IPS-15b (cell line): ENCODE results near the gene POMT1.
A peak's percentile ranks its signal among the peaks of the same experiment; 100 is the strongest.

ENCODE experiments used
- H3K27me3 ChIP-seq: one replicate; pipeline ENCODE4 v1.6.1; 2013; ENCODE audit warnings: low read length; ENCODE audit not compliant: control insufficient read depth, insufficient read depth
- H3K36me3 ChIP-seq: one replicate; pipeline ENCODE4 v1.6.1; 2013; ENCODE audit warnings: low read length; ENCODE audit not compliant: control insufficient read depth, insufficient read depth
- H3K4me1 ChIP-seq: one replicate; pipeline ENCODE4 v1.6.1; 2013; ENCODE audit warnings: mild to moderate bottlenecking, low read length; ENCODE audit not compliant: control insufficient read depth, insufficient read depth
- H3K4me3 ChIP-seq: one replicate; pipeline ENCODE4 v1.5.1; 2013; ENCODE audit warnings: low read depth, low read length
- H3K9ac ChIP-seq: one replicate; pipeline ENCODE4 v1.6.1; 2013; ENCODE audit warnings: low read depth, mild to moderate bottlenecking, low read length
- H3K9me3 ChIP-seq: one replicate; pipeline ENCODE4 v1.6.1; 2013; ENCODE audit warnings: mild to moderate bottlenecking, low read length; ENCODE audit not compliant: control insufficient read depth, insufficient read depth

POMT1 gene

GRCh38 chr9:131522257-131523085 lies 19.8 kb downstream of the POMT1 start:
- no peak overlapping the region for H3K9ac ChIP-seq
- H3K4me1 ChIP-seq = no peaks in the 10 kb centered on the region
- no peaks in the 10 kb centered on the region for H3K27me3 ChIP-seq
- no peaks in the 10 kb centered on the region for H3K9me3 ChIP-seq
- H3K36me3 ChIP-seq = peaks cover 71% of the 10 kb centered on the region
- no peak overlapping the region for H3K4me3 ChIP-seq

DNA sequence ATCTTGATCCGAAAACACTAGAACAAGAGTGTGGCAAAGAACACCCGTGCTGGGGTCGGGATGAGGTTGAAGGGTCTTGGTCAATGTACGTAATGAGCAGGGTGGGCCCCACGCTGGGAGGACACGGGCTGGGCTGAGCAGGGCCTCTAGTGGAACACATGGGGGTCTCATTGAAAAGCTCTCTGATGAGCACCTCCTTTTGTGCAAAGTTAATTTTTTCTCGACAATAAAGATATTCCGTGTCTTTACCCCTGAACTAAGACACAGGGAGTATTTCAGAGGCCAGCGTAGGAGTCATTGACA lies 20.3 kb downstream of the POMT1 start:
- H3K36me3 ChIP-seq = peaks cover 70% of the 10 kb centered on the region
- no peak overlapping the region for H3K9ac ChIP-seq

DNA sequence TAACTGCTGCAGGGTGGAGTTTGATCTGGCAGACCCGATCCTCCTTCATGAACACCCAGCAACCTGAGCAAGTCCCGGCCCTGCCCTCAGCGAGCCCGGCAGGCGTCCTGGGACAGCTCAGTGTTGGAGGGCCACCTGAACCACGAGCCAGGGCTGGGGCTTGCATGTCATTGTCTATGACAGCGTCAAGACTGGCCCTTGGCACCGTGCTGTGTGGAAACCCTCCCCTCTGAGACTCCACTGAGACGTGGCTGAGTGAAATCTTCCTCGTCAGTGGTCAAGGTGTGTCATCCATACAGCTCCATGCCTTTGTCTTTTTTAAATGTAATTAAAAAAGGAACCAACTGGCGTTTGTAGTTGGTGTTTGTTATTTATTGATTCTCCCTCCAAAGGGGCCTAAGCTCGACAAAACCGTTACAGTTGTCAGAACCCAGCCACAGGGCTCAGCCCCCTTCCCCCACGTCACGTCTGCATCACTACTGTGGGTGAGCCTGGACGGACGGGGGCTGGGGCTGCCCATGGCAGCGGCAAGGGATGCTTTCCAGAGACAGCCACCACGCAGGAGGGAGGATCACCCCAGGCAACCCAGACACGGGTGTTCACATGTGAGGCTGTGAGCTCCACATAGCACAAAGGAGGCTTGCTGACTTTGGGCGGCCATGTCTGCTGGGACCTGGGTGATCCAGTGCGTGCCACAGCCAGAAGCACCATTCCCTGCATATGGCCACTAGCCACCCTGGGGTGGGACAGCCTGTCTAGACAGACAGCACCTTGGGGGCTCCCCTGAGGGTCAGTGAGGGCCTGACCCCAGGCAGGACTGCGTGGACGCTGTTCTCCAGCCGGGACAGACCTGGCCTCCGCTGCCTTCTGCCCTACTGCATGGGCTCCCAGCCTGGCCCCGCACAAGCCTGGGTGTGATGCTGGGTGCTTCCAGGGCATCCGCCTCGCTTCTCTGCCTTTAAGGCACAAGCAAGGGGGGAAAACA lies 21.0 kb downstream of the POMT1 start:
- no peaks in the 10 kb centered on the region for H3K9me3 ChIP-seq
- no peak overlapping the region for H3K4me3 ChIP-seq
- no peaks in the 10 kb centered on the region for H3K4me1 ChIP-seq
- H3K27me3 ChIP-seq = no peaks in the 10 kb centered on the region
- no peak overlapping the region for H3K9ac ChIP-seq
- peaks cover 71% of the 10 kb centered on the region for H3K36me3 ChIP-seq

More for the DNA sequence above, 20.3 kb downstream of the POMT1 start:
- H3K4me3 ChIP-seq = no peak overlapping the region
- H3K27me3 ChIP-seq = no peaks in the 10 kb centered on the region
- H3K4me1 ChIP-seq = no peaks in the 10 kb centered on the region
- no peaks in the 10 kb centered on the region for H3K9me3 ChIP-seq

GRCh38 chr9:131524665-131525315 lies 22.1 kb downstream of the POMT1 start:
- Histone ChIP-seq H3K9ac (no peak overlapping the region), H3K36me3 (peaks cover 72% of the 10 kb centered on the region), H3K4me3 (no peak overlapping the region)

GRCh38 chr9:131525643-131526565 lies 23.2 kb downstream of the POMT1 start:
- Histone ChIP-seq H3K9ac (no peak overlapping the region), H3K27me3 (no peaks in the 10 kb centered on the region), H3K36me3 (peaks cover 62% of the 10 kb centered on the region), H3K4me1 (peaks cover 2% of the 10 kb centered on the region), H3K9me3 (no peaks in the 10 kb centered on the region), H3K4me3 (no peak overlapping the region)

More at GRCh38 chr9:131524665-131525315, 22.1 kb downstream of the POMT1 start:
- Histone ChIP-seq H3K4me1 (no peaks in the 10 kb centered on the region), H3K9me3 (no peaks in the 10 kb centered on the region), H3K27me3 (no peaks in the 10 kb centered on the region)

DNA sequence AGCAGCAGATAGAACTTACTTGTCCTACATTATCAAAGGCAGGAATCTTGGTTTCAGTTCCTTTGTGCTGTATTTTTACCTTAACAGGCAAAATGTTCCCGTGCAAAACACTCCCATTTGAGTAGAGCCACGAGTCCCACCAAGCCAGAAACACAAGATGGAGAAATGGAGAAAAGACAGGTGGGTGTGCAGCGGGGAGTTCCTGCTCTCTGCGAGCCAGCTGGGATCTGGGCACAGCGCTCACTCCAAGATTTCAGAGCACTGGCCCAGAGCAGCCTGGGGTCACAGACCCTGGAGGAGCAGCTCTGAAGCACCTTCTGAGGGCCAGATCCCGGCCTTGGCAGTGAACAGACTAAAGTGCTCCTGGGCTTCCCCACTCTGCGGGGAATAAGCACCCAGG lies 25.5 kb downstream of the POMT1 start:
- Histone ChIP-seq H3K4me3 (no peak overlapping the region), H3K4me1 (peaks cover 2% of the 10 kb centered on the region), H3K27me3 (no peaks in the 10 kb centered on the region), H3K9me3 (no peaks in the 10 kb centered on the region), H3K36me3 (peaks cover 47% of the 10 kb centered on the region), H3K9ac (no peak overlapping the region)

DNA sequence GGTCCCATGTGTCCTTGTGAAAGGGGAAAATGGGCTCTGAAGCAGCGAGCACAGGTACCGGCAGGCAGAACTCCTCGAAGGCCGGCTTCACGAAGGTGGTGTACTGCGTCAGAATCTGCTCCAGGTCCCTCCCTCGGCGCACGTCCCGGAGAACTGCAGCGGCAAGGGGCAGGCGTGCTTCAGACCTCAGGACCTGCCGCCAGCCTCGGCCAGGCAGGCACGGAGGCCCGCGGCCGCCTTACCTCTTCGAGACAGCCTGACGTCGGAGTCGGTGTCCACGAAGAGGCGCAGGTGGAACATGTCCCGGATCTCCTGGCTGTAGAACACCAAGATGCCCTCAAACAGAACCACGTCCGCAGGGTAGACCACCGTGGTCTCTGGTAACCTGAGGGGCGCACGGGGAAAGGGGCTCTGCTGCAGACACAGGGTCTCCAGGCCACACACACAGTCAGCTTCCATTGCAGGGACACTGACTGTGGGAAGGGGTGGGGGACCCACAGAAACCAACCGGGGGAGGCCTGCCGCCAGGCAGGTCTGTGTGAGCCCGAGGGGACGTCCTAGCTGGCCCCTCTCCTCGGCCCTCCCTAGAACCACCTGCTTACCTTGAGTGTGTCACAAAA lies 26.3 kb downstream of the POMT1 start:
- Histone ChIP-seq H3K4me3 (no peak overlapping the region), H3K4me1 (peaks cover 2% of the 10 kb centered on the region), H3K9me3 (no peaks in the 10 kb centered on the region), H3K9ac (no peak overlapping the region), H3K27me3 (no peaks in the 10 kb centered on the region), H3K36me3 (peaks cover 43% of the 10 kb centered on the region)

GRCh38 chr9:131529597-131530545 lies 27.2 kb downstream of the POMT1 start:
- H3K36me3 ChIP-seq = peaks cover 34% of the 10 kb centered on the region
- no peaks in the 10 kb centered on the region for H3K9me3 ChIP-seq
- peaks cover 2% of the 10 kb centered on the region for H3K4me1 ChIP-seq
- H3K4me3 ChIP-seq = peak overlapping the region; percentile 84
- no peaks in the 10 kb centered on the region for H3K27me3 ChIP-seq
- peak overlapping the region; percentile 71 for H3K9ac ChIP-seq

DNA sequence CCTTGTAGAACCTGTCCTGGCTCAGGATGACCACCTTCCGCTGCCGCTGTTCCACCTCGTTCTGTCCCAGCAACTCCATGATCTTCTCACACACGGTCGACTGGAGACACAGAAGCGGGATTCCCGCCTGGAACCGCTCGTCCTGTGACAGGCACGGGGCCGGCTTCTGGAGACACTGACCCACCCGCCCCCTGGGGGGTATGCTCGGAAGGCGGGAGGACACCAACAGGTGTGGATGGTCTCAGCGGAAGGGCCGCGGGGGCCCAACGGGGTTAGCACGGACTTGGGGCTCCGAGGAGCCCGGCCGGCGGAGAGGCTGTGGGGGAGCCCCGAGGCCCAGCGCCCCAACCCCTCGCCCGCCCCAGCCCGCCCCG lies 27.8 kb downstream of the POMT1 start:
- peaks cover 31% of the 10 kb centered on the region for H3K36me3 ChIP-seq
- no peaks in the 10 kb centered on the region for H3K27me3 ChIP-seq
- H3K9me3 ChIP-seq = no peaks in the 10 kb centered on the region
- peak overlapping the region; percentile 84 for H3K4me3 ChIP-seq
- peak overlapping the region; percentile 71 for H3K9ac ChIP-seq
- peaks cover 2% of the 10 kb centered on the region for H3K4me1 ChIP-seq
